HepG2 (cell line): Measurements from ENCODE around the gene TMEM225.

Experiments
- KAT7 ChIP-seq: IDR thresholded peaks from 2 replicates; pipeline ENCODE4 v1.6.1; 2018; ENCODE audit warnings: borderline replicate concordance, missing compliant biosample characterization
- REST ChIP-seq, 2 experiments: IDR thresholded peaks; 2 replicates each; pipeline ENCODE4 v1.6.1; 2011 to 2012; ENCODE audit warnings: low read length in 2 of 2, borderline replicate concordance in 1 of 2, low read depth in 1 of 2, mild to moderate bottlenecking in 1 of 2, moderate library complexity in 1 of 2

- TF ChIP-seq KAT7 (CRISPR knock-in tag), result no peak
- TF ChIP-seq REST (IDR thresholded peaks at IDR 0.05; ENCODE audit: borderline replicate concordance in 1 of 2, low read depth in 1 of 2, low read length in 2 of 2), result no peak
Observed at GRCh38 chr11:123905826-123906225, 20.4 kb upstream of the TMEM225 start.
